ENCODE data around the gene HOXD1.

- no peak for TF ChIP-seq CTCF (IDR thresholded peaks at IDR 0.05)
- TF ChIP-seq POLR2A (IDR thresholded peaks at IDR 0.05): no peak
These were observed 31.5 kb upstream of the HOXD1 start, which contains the start of gene HOXD3 for GRCh38 chr2:176156807-176157498.

All from suprapubic skin (tissue), 3 donors.